Osteocyte (in vitro differentiated cells): ENCODE measurements around the gene ZBTB49. TPM values are rescaled to one million over a fixed set of nuclear protein-coding genes. Genes with fewer than 3 reads are reported as not detected.
"Not testable (repeated sequence)": the region's sequence is repeated elsewhere in the genome, so short reads cannot be mapped to it uniquely, and the experiment has no call there.

ENCODE experiments used
- DNase-seq: peaks from one replicate; pipeline ENCODE4 v3.0.0; 2021; ENCODE audit warnings: mixed read lengths; ENCODE audit not compliant: unreplicated experiment; ENCODE audit errors: extremely low spot score
- H3K27ac Mint-ChIP-seq: one replicate; pipeline ENCODE4 v1.8.0; 2021; ENCODE audit warnings: mild to moderate bottlenecking, mixed read lengths; ENCODE audit not compliant: unreplicated experiment
- H3K27me3 Mint-ChIP-seq: one replicate; pipeline ENCODE4 v1.8.0; 2021; ENCODE audit warnings: mixed read lengths; ENCODE audit not compliant: unreplicated experiment
- H3K36me3 Mint-ChIP-seq: one replicate; pipeline ENCODE4 v1.8.0; 2021; ENCODE audit warnings: mixed read lengths; ENCODE audit not compliant: unreplicated experiment
- H3K4me1 Mint-ChIP-seq: one replicate; pipeline ENCODE4 v1.8.0; 2021; ENCODE audit warnings: mixed read lengths; ENCODE audit not compliant: unreplicated experiment
- H3K4me3 Mint-ChIP-seq: one replicate; pipeline ENCODE4 v1.8.0; 2021; ENCODE audit warnings: mild to moderate bottlenecking, moderate library complexity, mixed read lengths; ENCODE audit not compliant: unreplicated experiment
- H3K9me3 Mint-ChIP-seq: one replicate; pipeline ENCODE4 v1.8.0; 2021; ENCODE audit warnings: mixed read lengths; ENCODE audit not compliant: unreplicated experiment
- CTCF ChIP-seq: fragments of 200-600 bp; sonication (generic); IDR thresholded peaks from 2 replicates; pipeline ENCODE4 v1.5.0; 2021; ENCODE audit warnings: antibody characterized with exemption, mild to moderate bottlenecking, moderate library complexity
- total RNA-seq: library from RNA; stranded (reverse); gene quantifications from 2 replicates; pipeline ENCODE4 v1.2.1, GENCODE V29; 2021

ZBTB49 gene
- total RNA-seq, 1 donor from 2014 or later, result 6.4 TPM

DNA sequence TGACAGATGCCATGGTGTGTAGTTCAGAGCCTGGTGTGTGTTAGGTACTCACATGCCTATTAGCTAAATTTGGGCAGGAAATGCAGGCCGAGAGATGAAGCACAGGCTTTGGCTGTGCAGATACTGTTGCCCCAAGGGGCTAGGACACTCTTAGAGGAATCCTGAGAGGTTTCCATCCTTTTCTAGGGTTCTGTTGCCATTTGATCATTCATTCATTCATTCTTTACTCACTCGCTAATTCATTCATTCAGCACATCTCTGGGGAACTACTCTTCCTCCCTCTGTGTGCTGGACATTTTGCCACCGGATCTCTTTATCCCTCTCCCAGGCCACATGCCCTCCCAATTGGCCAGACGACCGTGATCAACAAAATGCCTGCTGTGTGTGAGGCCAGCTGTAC, 53.0 kb downstream of the ZBTB49 start:
- no peaks in the 10 kb centered on the region for H3K4me1 Mint-ChIP-seq
- DNase-seq, result no peak
- H3K9me3 Mint-ChIP-seq, result no peaks in the 10 kb centered on the region
- H3K27me3 Mint-ChIP-seq, result peaks cover 23% of the 10 kb centered on the region
- H3K27ac Mint-ChIP-seq, result no peak overlapping the region
- no peak for TF ChIP-seq CTCF
- H3K36me3 Mint-ChIP-seq, result no peaks in the 10 kb centered on the region
- H3K4me3 Mint-ChIP-seq, result no peak overlapping the region

- H3K9me3 Mint-ChIP-seq, result no peaks in the 10 kb centered on the region
- peaks cover 24% of the 10 kb centered on the region for H3K27me3 Mint-ChIP-seq
- H3K36me3 Mint-ChIP-seq, result no peaks in the 10 kb centered on the region
- H3K4me3 Mint-ChIP-seq, result no peak overlapping the region
- no peaks in the 10 kb centered on the region for H3K4me1 Mint-ChIP-seq
- H3K27ac Mint-ChIP-seq, result no peak overlapping the region
- DNase-seq, result no peak
- TF ChIP-seq CTCF, result no peak
Measured at GRCh38 chr4:4344915-4345527, 55.0 kb downstream of the ZBTB49 start.

- H3K36me3 Mint-ChIP-seq, result no peaks in the 10 kb centered on the region
- no peak for DNase-seq
- no peaks in the 10 kb centered on the region for H3K4me1 Mint-ChIP-seq
- H3K9me3 Mint-ChIP-seq, result no peaks in the 10 kb centered on the region
- no peak for TF ChIP-seq CTCF
- peaks cover 24% of the 10 kb centered on the region for H3K27me3 Mint-ChIP-seq
- no peak overlapping the region for H3K4me3 Mint-ChIP-seq
- no peak overlapping the region for H3K27ac Mint-ChIP-seq
Measured at GRCh38 chr4:4347585-4347984, 57.5 kb downstream of the ZBTB49 start.

GRCh38 chr4:4348585-4348984, 58.5 kb downstream of the ZBTB49 start:
- H3K27ac Mint-ChIP-seq, H3K4me1 Mint-ChIP-seq, H3K36me3 Mint-ChIP-seq, H3K4me3 Mint-ChIP-seq, H3K9me3 Mint-ChIP-seq, DNase-seq: not testable (repeated sequence)
- peaks cover 21% of the 10 kb centered on the region for H3K27me3 Mint-ChIP-seq

DNA sequence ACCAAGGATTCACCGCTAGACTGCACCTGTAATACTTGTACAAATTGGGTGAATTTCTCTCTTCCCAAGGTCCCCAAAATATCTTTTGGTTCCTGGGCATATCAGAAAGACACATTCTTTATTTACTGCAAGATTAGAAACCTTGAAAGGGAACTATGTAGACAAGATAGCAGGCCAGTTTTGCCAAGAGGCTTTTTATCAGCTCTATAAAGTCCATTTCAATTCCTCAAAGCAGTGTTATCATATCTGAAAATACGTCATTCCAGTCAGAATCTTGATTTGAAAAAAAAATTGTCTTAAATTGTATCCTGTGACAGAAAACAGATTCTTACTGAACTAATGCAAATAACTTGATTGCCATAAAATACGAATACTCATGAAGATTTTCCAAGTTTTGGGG, 59.8 kb downstream of the ZBTB49 start:
- no peak for TF ChIP-seq CTCF
- Mint-ChIP-seq H3K27me3 (peaks cover 24% of the 10 kb centered on the region), H3K36me3 (no peaks in the 10 kb centered on the region), H3K9me3 (no peaks in the 10 kb centered on the region), H3K27ac (no peak overlapping the region), H3K4me1 (no peaks in the 10 kb centered on the region), H3K4me3 (no peak overlapping the region)
- no peak for DNase-seq

DNA sequence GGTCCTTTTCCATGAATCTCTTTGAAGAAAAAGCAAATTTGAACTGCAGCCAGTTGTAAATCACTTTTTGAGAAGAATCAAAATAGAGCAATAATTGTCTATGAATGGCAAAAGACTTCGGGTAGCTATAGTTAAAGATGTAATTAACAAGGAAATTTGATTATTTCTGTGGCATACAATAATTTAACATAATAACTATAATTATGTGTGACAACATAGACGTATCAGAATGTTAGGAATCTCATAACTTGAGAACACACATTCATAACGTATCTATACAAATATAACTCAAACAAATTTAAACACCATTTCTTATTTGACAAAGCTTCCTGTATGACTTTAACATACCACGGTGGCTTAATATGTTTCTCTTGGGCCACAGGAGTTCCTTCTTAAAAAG, 60.9 kb downstream of the ZBTB49 start:
- H3K36me3 Mint-ChIP-seq, result no peaks in the 10 kb centered on the region
- H3K4me3 Mint-ChIP-seq, result no peak overlapping the region
- TF ChIP-seq CTCF, result no peak
- no peaks in the 10 kb centered on the region for H3K4me1 Mint-ChIP-seq
- peaks cover 32% of the 10 kb centered on the region for H3K27me3 Mint-ChIP-seq
- no peaks in the 10 kb centered on the region for H3K9me3 Mint-ChIP-seq
- no peak overlapping the region for H3K27ac Mint-ChIP-seq
- DNase-seq, result no peak
